Ishikawa (cell line): Measurements from ENCODE around the gene GARNL3.

Source experiments
- CEBPB ChIP-seq: IDR thresholded peaks from 2 replicates; pipeline ENCODE4 v1.6.1; 2012
- CREB1 ChIP-seq: IDR thresholded peaks from 2 replicates; pipeline ENCODE4 v1.6.1; 2012; ENCODE audit warnings: low read depth
- EGR1 ChIP-seq: IDR thresholded peaks from 2 replicates; pipeline ENCODE4 v1.6.1; 2012
- EP300 ChIP-seq: IDR thresholded peaks from 2 replicates; pipeline ENCODE4 v1.6.1; 2012; ENCODE audit warnings: borderline replicate concordance
- FOXM1 ChIP-seq: IDR thresholded peaks from 2 replicates; pipeline ENCODE4 v1.6.1; 2012; ENCODE audit warnings: low read depth, borderline replicate concordance
- RAD21 ChIP-seq: IDR thresholded peaks from 2 replicates; pipeline ENCODE4 v1.6.1; 2012; ENCODE audit warnings: low read depth
- REST ChIP-seq: IDR thresholded peaks from 2 replicates; pipeline ENCODE4 v1.6.1; 2012; ENCODE audit warnings: low read depth, mild to moderate bottlenecking
- TAF1 ChIP-seq: IDR thresholded peaks from 2 replicates; pipeline ENCODE4 v1.6.1; 2012; ENCODE audit warnings: low read depth, mild to moderate bottlenecking
- TCF12 ChIP-seq: IDR thresholded peaks from 2 replicates; pipeline ENCODE4 v1.6.1; 2012; ENCODE audit warnings: low read depth
- TEAD4 ChIP-seq: IDR thresholded peaks from 2 replicates; pipeline ENCODE4 v1.6.1; 2012
- YY1 ChIP-seq: IDR thresholded peaks from 2 replicates; pipeline ENCODE4 v1.6.1; 2012; ENCODE audit warnings: low read depth
- ZBTB7A ChIP-seq: IDR thresholded peaks from 2 replicates; pipeline ENCODE4 v1.6.1; 2012; ENCODE audit warnings: low read depth
- TF ChIP-seq, protein P1 (sequence below): IDR thresholded peaks from 2 replicates; pipeline ENCODE4 v1.6.1; 2012

DNA sequence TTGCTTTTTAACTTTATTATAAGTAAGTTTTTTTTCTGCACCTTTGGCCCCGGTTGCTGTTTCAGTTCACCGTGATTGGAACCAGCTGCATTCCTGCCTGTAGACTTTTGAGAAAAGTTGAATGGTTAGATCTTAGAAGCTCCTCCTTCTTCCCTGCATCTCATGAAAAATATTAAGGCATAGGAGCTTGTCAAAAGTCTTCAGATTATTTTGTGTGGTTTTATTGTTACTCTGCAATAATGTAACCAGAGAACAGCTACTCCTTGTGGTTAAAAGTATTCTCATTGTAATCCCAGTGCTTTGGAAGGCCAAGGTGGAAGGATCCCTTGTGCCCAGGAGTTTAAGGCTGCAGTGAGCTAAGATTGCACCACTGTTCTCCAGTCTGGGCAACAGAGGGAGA is 129.1 kb downstream of the GARNL3 start:
- TF ChIP-seq FOXM1 (no peak), REST (no peak), TEAD4 (no peak), EP300 (no peak), TAF1 (no peak), CEBPB (no peak), RAD21 (no peak), YY1 (no peak), TCF12 (no peak), EGR1 (no peak), CREB1 (no peak), ZBTB7A (no peak)
- TF ChIP-seq, protein P1, sequence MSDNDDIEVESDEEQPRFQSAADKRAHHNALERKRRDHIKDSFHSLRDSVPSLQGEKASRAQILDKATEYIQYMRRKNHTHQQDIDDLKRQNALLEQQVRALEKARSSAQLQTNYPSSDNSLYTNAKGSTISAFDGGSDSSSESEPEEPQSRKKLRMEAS: no peak
